ENCODE measurements around the gene MYO7B.

The MYO7B gene

GRCh38 chr2:127609031-127609751 lies 73.7 kb downstream of the MYO7B start:
- ATAC-seq = no peak
- DNase-seq = no peak

- no peak for DNase-seq
- no peak for ATAC-seq
Observed at GRCh38 chr2:127609818-127610217, 74.3 kb downstream of the MYO7B start.

- DNase-seq = no peak
- ATAC-seq = no peak
Observed at GRCh38 chr2:127610561-127610960, 75.1 kb downstream of the MYO7B start.

GRCh38 chr2:127611076-127611925 lies 75.8 kb downstream of the MYO7B start:
- ATAC-seq (no peak), DNase-seq (no peak)

- no peak for DNase-seq
- ATAC-seq = no peak
Observed at GRCh38 chr2:127612111-127612822, 76.8 kb downstream of the MYO7B start.

- ATAC-seq (no peak), DNase-seq (no peak)
Observed at GRCh38 chr2:127614246-127614645, 78.8 kb downstream of the MYO7B start.

- ATAC-seq (no peak), DNase-seq (no peak)
Observed at GRCh38 chr2:127614731-127615130, 79.2 kb downstream of the MYO7B start.

GRCh38 chr2:127615511-127616166 lies 80.2 kb downstream of the MYO7B start:
- ATAC-seq (no peak), DNase-seq (no peak)

- ATAC-seq (no peak), DNase-seq (no peak)
Observed at GRCh38 chr2:127618551-127619202, 83.2 kb downstream of the MYO7B start.

- DNase-seq (no peak), ATAC-seq (no peak)
Observed at GRCh38 chr2:127619203-127619590, 83.7 kb downstream of the MYO7B start.

- DNase-seq = no peak
- ATAC-seq = no peak
Observed at GRCh38 chr2:127619877-127620705, 84.6 kb downstream of the MYO7B start.

- ATAC-seq (no peak), DNase-seq (no peak)
Observed at GRCh38 chr2:127620866-127621265, 85.4 kb downstream of the MYO7B start.

- DNase-seq = no peak
- ATAC-seq = no peak
Observed at GRCh38 chr2:127621981-127622431, 86.5 kb downstream of the MYO7B start.

- DNase-seq = no peak
- no peak for ATAC-seq
Observed at GRCh38 chr2:127622561-127623387, 87.3 kb downstream of the MYO7B start.

GRCh38 chr2:127623388-127624319 lies 88.2 kb downstream of the MYO7B start:
- ATAC-seq (no peak), DNase-seq (no peak)

- DNase-seq (no peak), ATAC-seq (no peak)
Observed at GRCh38 chr2:127624320-127624755, 88.9 kb downstream of the MYO7B start.

GRCh38 chr2:127624756-127625571 lies 89.5 kb downstream of the MYO7B start:
- DNase-seq (no peak), ATAC-seq (no peak)

- no peak for ATAC-seq
- DNase-seq = no peak
Observed at GRCh38 chr2:127625572-127625951, 90.1 kb downstream of the MYO7B start.

Measured in stimulated activated naive CD8-positive, alpha-beta T cell treated with anti-CD3 and anti-CD28 coated beads, Interleukin-15, Interleukin-2, amounts not matched to agents 100 U/mL and 50 U/mL, for 24 hours (primary cell).